KMS-11 (cell line): ENCODE measurements around the gene TMEM40.

Experiments
- H2AFZ ChIP-seq: fragments of 200-600 bp; sonication (generic); 2 replicates; pipeline ENCODE4 v1.6.1; 2016; ENCODE audit warnings: antibody characterized with exemption, mixed run types, low read depth
- H3K27ac ChIP-seq: fragments of 200-600 bp; sonication (generic); 2 replicates; pipeline ENCODE4 v1.6.1; 2016; ENCODE audit warnings: mild to moderate bottlenecking, mixed run types
- H3K27me3 ChIP-seq: fragments of 200-600 bp; sonication (generic); 2 replicates; pipeline ENCODE4 v1.6.1; 2017; ENCODE audit warnings: mild to moderate bottlenecking, low read depth, mixed run types, moderate library complexity; ENCODE audit not compliant: insufficient read depth
- H3K36me3 ChIP-seq: fragments of 200-600 bp; sonication (generic); 2 replicates; pipeline ENCODE4 v1.6.1; 2017; ENCODE audit warnings: mild to moderate bottlenecking, mixed run types; ENCODE audit not compliant: insufficient read depth
- H3K4me1 ChIP-seq: fragments of 200-600 bp; sonication (generic); 2 replicates; pipeline ENCODE4 v1.6.1; 2016; ENCODE audit warnings: mild to moderate bottlenecking, low read depth, mixed run types; ENCODE audit not compliant: poor library complexity, severe bottlenecking
- H3K4me2 ChIP-seq: fragments of 200-600 bp; sonication (generic); 2 replicates; pipeline ENCODE4 v1.7.0; 2016; ENCODE audit warnings: mild to moderate bottlenecking, mixed run types
- H3K4me3 ChIP-seq: fragments of 200-600 bp; sonication (generic); IDR thresholded peaks from 2 replicates; pipeline ENCODE4 v1.6.1; 2017; ENCODE audit warnings: low read depth, low read length, mixed read lengths; ENCODE audit not compliant: insufficient read depth
- H3K79me2 ChIP-seq: fragments of 200-600 bp; sonication (generic); 2 replicates; pipeline ENCODE4 v1.6.1; 2016; ENCODE audit warnings: low read depth, mixed run types; ENCODE audit not compliant: insufficient read depth
- H3K9ac ChIP-seq: fragments of 200-600 bp; sonication (generic); 2 replicates; pipeline ENCODE4 v1.6.1; 2016; ENCODE audit warnings: mild to moderate bottlenecking, mixed run types
- H4K20me1 ChIP-seq: fragments of 200-600 bp; sonication (generic); 2 replicates; pipeline ENCODE4 v1.6.1; 2016; ENCODE audit warnings: mild to moderate bottlenecking, mixed run types; ENCODE audit not compliant: insufficient read depth
- CTCF ChIP-seq: fragments of 200-600 bp; sonication (generic); conservative IDR thresholded peaks from 2 replicates; pipeline ENCODE4 v1.6.1; 2017; ENCODE audit warnings: low read depth, mild to moderate bottlenecking, antibody characterized with exemption, low read length, moderate library complexity, mixed read lengths

TMEM40 gene, protein sequence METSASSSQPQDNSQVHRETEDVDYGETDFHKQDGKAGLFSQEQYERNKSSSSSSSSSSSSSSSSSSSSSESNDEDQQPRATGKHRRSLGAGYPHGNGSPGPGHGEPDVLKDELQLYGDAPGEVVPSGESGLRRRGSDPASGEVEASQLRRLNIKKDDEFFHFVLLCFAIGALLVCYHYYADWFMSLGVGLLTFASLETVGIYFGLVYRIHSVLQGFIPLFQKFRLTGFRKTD

DNA sequence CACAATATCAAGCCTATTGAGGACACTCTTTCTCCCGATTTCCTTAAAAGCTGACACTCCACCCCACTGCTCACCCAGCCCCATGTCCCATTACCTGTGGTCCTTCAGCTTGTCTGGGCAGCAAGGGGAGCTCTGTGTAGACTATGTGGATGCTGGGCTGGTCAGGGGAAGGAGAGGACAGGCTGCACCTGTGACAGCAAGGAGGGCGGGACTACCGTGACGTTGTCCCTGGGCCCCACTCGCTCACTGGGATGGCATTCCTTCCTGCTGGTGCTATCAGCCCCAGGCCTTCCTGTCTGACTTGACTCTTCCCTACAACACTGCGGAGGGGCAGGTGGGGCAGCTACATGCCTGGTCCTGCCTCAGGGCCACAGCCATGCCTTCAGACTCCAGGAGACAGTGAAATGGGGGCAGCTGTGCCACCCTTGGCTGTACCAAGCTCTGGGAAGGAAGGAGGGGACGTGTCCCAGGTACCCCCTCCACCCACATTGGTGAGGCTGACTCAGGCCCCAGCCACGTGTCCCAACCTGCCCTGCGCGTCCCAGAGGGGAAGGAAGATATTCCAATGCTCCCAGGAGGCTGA is at the start of gene TMEM40:
TSS of gene TMEM40 (minus strand) at position 163 of the 583 bp plus-strand sequence. CDS start 9,427 bp downstream, outside the sequence.
- Histone ChIP-seq H3K27ac (no peak within 1 kb of the TSS), H3K4me3 (no peak within 1 kb of the TSS), H3K4me1 (no peaks in the 10 kb centered on the region), H2AFZ (no peak within 1 kb of the TSS), H3K9ac (no peak within 1 kb of the TSS), H3K79me2 (no peaks in the 10 kb centered on the region), H3K36me3 (no peaks in the 10 kb centered on the region), H3K4me2 (no peak within 1 kb of the TSS), H3K27me3 (no peaks in the 10 kb centered on the region), H4K20me1 (no peaks in the 10 kb centered on the region)
- TF ChIP-seq CTCF = no peak

- TF ChIP-seq CTCF = no peak
- H3K4me3 ChIP-seq = no peak overlapping the region
Measured at GRCh38 chr3:12808587-12808986, 49.5 kb upstream of the TMEM40 start.

GRCh38 chr3:12807601-12808359 is 48.7 kb upstream of the TMEM40 start:
- H3K4me1 ChIP-seq = peaks cover 7% of the 10 kb centered on the region
- no peak overlapping the region for H3K9ac ChIP-seq
- no peaks in the 10 kb centered on the region for H3K36me3 ChIP-seq
- H3K27me3 ChIP-seq = no peaks in the 10 kb centered on the region
- no peak overlapping the region for H3K27ac ChIP-seq
- no peaks in the 10 kb centered on the region for H4K20me1 ChIP-seq
- no peak for TF ChIP-seq CTCF
- no peak overlapping the region for H3K4me2 ChIP-seq
- no peaks in the 10 kb centered on the region for H3K79me2 ChIP-seq
- H2AFZ ChIP-seq = no peak overlapping the region
- no peak overlapping the region for H3K4me3 ChIP-seq

More at GRCh38 chr3:12808587-12808986, 49.5 kb upstream of the TMEM40 start:
- Histone ChIP-seq H3K27ac (no peak overlapping the region), H2AFZ (no peak overlapping the region), H3K27me3 (no peaks in the 10 kb centered on the region), H4K20me1 (no peaks in the 10 kb centered on the region), H3K36me3 (no peaks in the 10 kb centered on the region), H3K4me2 (no peak overlapping the region), H3K9ac (no peak overlapping the region), H3K4me1 (peaks cover 7% of the 10 kb centered on the region), H3K79me2 (no peaks in the 10 kb centered on the region)

DNA sequence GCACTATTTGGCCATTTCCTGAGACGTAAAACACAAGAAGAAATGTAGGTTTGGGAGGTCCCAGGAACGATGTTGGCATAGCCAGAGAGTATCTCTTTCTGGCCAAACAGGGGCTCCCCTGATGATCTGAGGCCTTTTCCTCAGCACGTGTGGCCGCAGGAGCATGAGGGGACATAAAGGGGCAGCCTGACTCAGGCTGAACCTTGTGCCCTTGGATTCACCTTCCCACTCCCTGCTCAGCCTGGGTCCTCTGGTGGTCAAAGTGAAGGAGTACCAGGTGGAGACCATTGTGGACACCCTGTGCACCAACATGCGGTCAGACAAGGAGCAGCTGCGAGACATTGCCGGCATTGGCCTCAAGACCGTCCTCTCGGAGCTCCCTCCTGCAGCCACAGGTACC is 48.0 kb upstream of the TMEM40 start:
- H3K36me3 ChIP-seq = no peaks in the 10 kb centered on the region
- H4K20me1 ChIP-seq = no peaks in the 10 kb centered on the region
- no peaks in the 10 kb centered on the region for H3K79me2 ChIP-seq
- no peak for TF ChIP-seq CTCF
- H3K27me3 ChIP-seq = no peaks in the 10 kb centered on the region
- H3K4me3 ChIP-seq = no peak overlapping the region
- H3K4me1 ChIP-seq = peaks cover 7% of the 10 kb centered on the region
- H3K9ac ChIP-seq = no peak overlapping the region
- H3K4me2 ChIP-seq = no peak overlapping the region
- H2AFZ ChIP-seq = no peak overlapping the region
- H3K27ac ChIP-seq = no peak overlapping the region
